GM12892 (cell line): ENCODE data around the gene CFAP46.

Source experiments
- POLR2A ChIP-seq: IDR thresholded peaks from 2 replicates; pipeline ENCODE4 v1.6.1; 2011; ENCODE audit warnings: low read depth, low read length, control low read depth
- POLR2AphosphoS5 ChIP-seq: IDR thresholded peaks from 2 replicates; pipeline ENCODE4 v1.6.1; 2011; ENCODE audit warnings: low read depth, low read length, control low read depth
- TAF1 ChIP-seq: IDR thresholded peaks from 2 replicates; pipeline ENCODE4 v1.6.1; 2011; ENCODE audit warnings: low read depth, mild to moderate bottlenecking, control low read depth, low read length, borderline replicate concordance

- no peak for TF ChIP-seq POLR2A
- TF ChIP-seq POLR2AphosphoS5, result no peak
- no peak for TF ChIP-seq TAF1
Observed at GRCh38 chr10:132883391-132883881, 58.9 kb downstream of the CFAP46 start.
